Panc1 (cell line): ENCODE data around the gene CCR5AS.

Experiments used
- POLR2AphosphoS5 ChIP-seq: IDR thresholded peaks from 2 replicates; pipeline ENCODE4 v1.6.1; 2012; ENCODE audit warnings: mild to moderate bottlenecking, low read depth, low read length, moderate library complexity
- SIN3A ChIP-seq: IDR thresholded peaks from 2 replicates; pipeline ENCODE4 v1.6.1; 2012; ENCODE audit warnings: low read depth, mild to moderate bottlenecking, low read length, moderate library complexity, borderline replicate concordance; ENCODE audit not compliant: insufficient read depth
- TCF7L2 ChIP-seq: IDR thresholded peaks from 2 replicates; pipeline ENCODE4 v1.6.1; 2011; ENCODE audit warnings: mild to moderate bottlenecking, low read depth, low read length, inconsistent platforms
- TF ChIP-seq, protein P1 (sequence below): fragments of 450-650 bp; IDR thresholded peaks from 2 replicates; pipeline ENCODE4 v1.5.1; 2017; ENCODE audit warnings: mild to moderate bottlenecking
- TF ChIP-seq, protein P2 (sequence below), 2 experiments: IDR thresholded peaks; 2 replicates each; pipeline ENCODE4 v1.6.1; 2011 to 2012; ENCODE audit warnings: low read depth in 2 of 2, control low read depth in 1 of 2, low read length in 1 of 2, mild to moderate bottlenecking in 1 of 2, moderate library complexity in 1 of 2; ENCODE audit not compliant: insufficient read depth in 1 of 2

DNA sequence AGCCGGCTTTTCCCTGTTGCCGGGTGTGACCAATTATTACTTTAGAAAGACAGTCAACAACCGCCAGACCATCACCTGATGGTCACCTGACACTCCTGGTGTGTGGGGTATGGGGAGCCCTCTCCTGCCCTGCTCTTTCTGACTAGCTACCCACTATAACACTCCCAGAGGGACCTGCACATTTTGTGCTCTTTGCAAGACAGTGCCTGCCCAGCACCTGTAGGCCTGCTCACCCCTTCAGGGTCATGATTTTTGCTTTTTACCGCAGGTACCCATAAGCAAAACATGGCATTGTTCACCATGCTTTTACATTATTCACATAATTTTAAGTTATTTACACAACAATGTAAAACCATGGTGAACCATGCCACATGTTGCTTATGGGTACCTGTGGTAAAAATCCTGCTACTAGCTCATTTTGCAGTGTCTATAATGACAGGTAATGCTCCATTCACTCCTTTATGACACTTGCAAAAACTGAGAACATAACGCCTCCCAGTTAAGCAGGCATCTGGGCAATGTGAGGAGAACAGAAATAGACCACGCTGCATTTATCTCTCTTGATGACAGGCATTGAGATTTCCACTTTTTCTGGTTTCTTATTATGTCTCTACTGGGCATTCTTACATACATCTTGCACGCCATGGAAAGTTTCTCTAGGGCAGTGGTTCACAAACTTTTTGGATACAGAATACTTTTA, 10.1 kb upstream of the CCR5AS start:
- TF ChIP-seq, protein P1, sequence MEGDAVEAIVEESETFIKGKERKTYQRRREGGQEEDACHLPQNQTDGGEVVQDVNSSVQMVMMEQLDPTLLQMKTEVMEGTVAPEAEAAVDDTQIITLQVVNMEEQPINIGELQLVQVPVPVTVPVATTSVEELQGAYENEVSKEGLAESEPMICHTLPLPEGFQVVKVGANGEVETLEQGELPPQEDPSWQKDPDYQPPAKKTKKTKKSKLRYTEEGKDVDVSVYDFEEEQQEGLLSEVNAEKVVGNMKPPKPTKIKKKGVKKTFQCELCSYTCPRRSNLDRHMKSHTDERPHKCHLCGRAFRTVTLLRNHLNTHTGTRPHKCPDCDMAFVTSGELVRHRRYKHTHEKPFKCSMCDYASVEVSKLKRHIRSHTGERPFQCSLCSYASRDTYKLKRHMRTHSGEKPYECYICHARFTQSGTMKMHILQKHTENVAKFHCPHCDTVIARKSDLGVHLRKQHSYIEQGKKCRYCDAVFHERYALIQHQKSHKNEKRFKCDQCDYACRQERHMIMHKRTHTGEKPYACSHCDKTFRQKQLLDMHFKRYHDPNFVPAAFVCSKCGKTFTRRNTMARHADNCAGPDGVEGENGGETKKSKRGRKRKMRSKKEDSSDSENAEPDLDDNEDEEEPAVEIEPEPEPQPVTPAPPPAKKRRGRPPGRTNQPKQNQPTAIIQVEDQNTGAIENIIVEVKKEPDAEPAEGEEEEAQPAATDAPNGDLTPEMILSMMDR, result no peak
- no peak for TF ChIP-seq POLR2AphosphoS5
- TF ChIP-seq, protein P2, sequence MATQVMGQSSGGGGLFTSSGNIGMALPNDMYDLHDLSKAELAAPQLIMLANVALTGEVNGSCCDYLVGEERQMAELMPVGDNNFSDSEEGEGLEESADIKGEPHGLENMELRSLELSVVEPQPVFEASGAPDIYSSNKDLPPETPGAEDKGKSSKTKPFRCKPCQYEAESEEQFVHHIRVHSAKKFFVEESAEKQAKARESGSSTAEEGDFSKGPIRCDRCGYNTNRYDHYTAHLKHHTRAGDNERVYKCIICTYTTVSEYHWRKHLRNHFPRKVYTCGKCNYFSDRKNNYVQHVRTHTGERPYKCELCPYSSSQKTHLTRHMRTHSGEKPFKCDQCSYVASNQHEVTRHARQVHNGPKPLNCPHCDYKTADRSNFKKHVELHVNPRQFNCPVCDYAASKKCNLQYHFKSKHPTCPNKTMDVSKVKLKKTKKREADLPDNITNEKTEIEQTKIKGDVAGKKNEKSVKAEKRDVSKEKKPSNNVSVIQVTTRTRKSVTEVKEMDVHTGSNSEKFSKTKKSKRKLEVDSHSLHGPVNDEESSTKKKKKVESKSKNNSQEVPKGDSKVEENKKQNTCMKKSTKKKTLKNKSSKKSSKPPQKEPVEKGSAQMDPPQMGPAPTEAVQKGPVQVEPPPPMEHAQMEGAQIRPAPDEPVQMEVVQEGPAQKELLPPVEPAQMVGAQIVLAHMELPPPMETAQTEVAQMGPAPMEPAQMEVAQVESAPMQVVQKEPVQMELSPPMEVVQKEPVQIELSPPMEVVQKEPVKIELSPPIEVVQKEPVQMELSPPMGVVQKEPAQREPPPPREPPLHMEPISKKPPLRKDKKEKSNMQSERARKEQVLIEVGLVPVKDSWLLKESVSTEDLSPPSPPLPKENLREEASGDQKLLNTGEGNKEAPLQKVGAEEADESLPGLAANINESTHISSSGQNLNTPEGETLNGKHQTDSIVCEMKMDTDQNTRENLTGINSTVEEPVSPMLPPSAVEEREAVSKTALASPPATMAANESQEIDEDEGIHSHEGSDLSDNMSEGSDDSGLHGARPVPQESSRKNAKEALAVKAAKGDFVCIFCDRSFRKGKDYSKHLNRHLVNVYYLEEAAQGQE (IDR thresholded peaks at IDR 0.05; ENCODE audit: insufficient read depth in 1 of 2, low read depth in 2 of 2, low read length in 1 of 2), result no peak
- TF ChIP-seq TCF7L2, result no peak
- TF ChIP-seq SIN3A, result no peak
